Left kidney (tissue), 2 donors: Measurements from ENCODE around the gene TTLL10. TPM values are rescaled to one million over a fixed set of nuclear protein-coding genes. Genes with fewer than 3 reads are reported as not detected.

Source experiments
- DNase-seq: peaks from one replicate; pipeline ENCODE4 v3.0.0-alpha.2; 2013
- polyA plus RNA-seq: library from polyadenylated mRNA; unstranded; fragments of 120-200 nt; gene quantifications from one replicate; pipeline ENCODE4 v1.2.1, GENCODE V29; 2013; ENCODE audit not compliant: insufficient read length

Gene TTLL10
- polyA plus RNA-seq, 1 donor, result 0.98 TPM

GRCh38 chr1:1206376-1206965 is 32.8 kb downstream of the TTLL10 start, which contains the start of gene TNFRSF18:
TSS of gene TNFRSF18 (minus strand) at chr1:1206592. CDS start at chr1:1206571, 21 bp downstream.
- DNase-seq, result no peak

DNA sequence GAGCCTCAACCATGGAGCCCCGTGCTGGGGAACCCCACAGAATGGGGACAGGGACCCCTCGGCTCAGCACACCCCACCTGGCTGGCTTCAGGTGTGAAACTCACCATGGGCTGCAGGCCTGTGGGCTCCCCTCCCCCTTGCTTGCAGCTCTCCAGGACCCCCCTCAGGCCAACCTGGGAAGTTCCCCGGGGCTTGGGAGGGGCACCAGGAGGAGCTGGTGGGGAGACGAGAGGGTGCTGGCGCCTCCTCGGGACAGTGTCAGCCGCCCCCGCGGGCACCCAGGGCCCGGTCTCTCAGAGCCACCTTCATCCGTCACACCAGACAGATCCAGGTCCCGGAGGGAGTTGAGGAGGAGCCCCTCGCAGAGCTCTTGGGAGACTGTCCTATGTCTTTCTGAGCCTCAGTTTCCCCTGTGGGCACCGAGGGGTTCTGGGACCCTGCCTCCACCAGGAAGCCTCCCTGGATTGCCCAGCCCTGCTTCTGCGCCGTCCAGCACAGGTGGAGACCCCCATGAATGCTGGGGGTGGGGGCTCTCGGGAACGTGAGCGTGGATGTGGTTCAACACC is 33.4 kb downstream of the TTLL10 start:
- DNase-seq, result no peak

- DNase-seq, result no peak
Observed at GRCh38 chr1:1207571-1207892, 33.9 kb downstream of the TTLL10 start.

DNA sequence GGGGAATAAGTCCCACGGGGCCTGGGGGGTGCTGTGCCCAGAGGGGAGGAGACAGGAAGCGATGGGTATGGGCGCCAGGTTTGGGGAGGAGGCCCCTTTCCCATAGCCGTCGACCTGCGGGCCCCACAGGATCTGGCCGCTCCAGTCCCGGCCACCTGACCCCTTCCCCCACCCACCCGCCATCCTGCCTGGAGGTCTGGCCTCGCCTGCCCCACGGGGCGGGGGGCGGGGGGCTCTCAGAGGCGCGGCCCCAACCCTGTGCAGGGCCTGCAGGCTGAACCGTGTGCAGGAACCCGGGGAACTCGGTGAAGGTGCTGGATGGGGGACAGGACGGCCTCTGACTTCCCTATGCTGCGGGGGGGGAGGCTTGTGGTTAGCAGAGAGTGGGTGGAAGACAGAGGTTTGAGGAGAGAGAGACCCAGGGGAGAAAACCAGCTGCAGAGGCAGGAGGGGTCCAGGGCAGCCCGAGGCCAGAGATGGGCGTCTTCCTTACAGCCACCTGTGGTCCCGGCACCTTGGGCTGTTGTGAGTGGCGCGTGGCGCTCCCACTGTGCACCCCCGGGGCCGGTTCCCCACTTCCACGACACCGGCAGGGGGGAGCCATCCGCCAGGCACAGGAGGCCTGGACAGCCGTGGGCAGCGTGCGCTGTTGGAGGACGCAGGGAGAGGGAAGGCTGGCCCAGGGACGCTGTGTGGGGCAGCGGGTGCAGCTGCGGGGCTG is 35.2 kb downstream of the TTLL10 start:
- DNase-seq, result no peak

DNA sequence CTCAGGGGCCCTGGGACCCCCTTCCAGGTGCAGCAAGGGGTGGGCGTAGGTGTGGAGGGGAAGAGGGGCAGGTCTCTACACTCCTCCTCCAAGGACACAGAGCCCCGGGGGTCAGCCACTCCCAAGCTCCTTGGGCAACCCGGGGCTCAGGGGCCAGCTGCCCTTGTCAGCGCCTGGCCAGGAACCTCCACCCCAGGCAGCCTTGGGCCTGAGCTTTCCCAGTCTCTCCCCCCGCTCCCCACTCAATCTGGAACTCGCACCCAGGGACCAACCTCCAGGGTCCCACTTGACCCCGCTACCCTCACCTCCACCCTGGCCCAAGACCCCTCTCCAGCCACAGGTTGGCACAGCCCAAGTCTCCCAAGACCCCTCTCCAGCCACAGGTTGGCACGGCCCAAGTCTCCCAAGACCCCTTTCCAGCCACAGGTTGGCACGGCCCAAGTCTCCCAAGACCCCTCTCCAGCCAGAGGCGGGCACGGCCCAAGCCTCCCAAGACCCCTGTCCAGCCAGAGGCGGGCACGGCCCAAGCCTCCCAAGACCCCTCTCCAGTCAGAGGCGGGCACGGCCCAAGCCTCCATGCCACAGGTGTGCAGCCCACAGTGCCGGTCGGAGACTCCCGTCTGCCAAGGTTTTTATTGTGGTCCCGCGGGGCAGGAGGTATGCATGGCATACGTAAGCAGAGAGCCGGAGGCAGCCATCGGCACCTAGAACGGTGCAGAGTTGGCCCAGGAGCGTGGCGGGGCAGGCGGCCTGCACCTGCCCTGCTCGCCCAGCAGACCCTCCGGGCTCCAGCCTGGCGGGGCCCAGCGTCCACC is 37.3 kb downstream of the TTLL10 start:
- no peak for DNase-seq

- DNase-seq, result no peak
Observed at GRCh38 chr1:1211541-1212441, 38.1 kb downstream of the TTLL10 start.

- DNase-seq, result no peak
Observed at GRCh38 chr1:1212780-1213344, 39.2 kb downstream of the TTLL10 start.

DNA sequence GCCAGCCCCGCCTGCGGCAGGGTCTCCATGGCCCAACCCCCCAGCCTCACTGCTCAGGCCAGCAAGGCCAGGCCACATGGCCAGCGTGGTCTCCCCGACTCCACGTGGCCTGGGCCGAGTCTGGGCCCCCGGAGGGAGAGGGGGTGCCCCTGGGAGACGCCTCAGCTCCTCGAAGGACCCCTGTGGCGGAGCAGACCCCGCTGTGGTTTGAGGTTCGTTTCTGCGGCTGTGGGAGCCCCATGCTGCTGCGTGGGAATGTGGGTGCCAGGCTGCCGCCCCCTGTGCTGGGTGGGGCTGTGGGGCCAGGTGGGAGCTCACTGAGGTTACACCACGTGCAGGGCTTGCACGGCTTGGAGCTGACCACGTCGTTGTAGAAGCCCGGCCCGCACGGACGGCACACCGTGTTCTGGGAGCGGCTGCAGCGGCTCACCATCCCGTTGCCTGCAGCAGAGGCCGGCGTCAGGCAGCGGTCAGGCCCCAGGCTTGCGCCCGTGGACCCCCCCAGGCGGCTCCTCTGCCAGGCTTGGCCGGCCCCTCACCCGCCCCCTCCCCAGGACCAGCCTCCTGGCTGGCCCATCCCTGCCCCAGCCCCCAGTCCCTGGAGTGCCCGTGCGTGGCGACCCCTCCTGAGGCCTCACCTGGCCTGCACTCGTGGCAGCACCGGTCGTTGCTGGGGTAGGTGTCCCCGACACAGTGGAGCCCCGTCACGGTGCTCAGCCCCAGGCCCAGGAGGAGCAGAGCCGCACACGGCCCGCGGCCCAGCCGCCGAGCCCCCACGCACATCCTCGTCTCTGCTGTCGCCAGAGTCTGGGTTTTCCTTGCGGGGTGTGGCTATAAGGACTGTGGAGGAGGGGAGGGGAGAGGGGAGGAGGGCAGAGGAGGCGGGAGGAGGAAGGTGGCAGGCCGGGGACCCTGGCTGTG is 39.9 kb downstream of the TTLL10 start, which contains the start of gene TNFRSF4:
Gene TNFRSF4 (minus strand): TSS at position 809 of the 921 bp plus-strand sequence. CDS start 26 bp downstream, at position 783.
- DNase-seq, result no peak

GRCh38 chr1:1215080-1215676 is 41.5 kb downstream of the TTLL10 start:
- DNase-seq, result no peak

- DNase-seq, result no peak
Observed at GRCh38 chr1:1215881-1216605, 42.4 kb downstream of the TTLL10 start.

DNA sequence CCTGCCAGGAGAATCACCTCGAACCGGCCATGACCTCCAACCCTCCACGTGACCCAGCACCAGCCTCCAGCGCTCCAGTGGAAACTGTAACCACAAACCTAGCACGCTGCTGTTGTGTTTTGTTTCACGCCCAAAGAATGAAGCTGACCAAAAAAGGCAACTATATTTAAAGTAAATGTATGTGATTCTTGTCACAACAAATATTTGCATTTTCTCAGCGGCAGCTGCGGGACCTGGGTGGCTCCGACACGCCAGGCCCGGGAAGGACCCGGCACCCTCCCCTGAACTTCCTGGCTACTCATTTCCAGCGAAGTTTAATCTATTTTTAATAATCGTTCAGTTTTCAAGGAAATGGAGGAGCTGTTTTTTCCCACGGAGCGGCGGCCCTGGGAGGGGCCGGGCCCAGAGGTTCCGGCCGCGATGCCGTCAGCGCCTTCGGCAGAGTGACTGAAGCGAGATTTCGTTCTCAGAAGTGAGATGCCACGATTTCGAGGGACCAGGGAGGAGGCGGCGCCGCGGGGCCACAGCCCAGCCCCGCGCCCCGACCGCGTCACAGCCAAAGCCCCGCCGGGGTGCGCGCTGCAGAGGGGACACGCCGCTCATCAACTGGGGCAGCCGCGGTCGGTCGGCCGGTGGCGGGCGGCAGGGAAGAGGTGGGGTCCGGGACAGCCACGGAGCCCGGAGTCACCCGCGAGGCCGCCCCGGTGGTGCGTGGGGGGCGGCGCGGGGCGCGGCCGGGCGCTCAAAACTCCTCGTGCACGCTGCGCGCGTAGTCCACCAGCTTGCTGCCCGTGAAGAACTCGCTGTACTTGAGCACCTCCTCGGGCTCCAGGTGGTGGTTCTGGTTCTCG is 43.3 kb downstream of the TTLL10 start:
- DNase-seq, result no peak

DNA sequence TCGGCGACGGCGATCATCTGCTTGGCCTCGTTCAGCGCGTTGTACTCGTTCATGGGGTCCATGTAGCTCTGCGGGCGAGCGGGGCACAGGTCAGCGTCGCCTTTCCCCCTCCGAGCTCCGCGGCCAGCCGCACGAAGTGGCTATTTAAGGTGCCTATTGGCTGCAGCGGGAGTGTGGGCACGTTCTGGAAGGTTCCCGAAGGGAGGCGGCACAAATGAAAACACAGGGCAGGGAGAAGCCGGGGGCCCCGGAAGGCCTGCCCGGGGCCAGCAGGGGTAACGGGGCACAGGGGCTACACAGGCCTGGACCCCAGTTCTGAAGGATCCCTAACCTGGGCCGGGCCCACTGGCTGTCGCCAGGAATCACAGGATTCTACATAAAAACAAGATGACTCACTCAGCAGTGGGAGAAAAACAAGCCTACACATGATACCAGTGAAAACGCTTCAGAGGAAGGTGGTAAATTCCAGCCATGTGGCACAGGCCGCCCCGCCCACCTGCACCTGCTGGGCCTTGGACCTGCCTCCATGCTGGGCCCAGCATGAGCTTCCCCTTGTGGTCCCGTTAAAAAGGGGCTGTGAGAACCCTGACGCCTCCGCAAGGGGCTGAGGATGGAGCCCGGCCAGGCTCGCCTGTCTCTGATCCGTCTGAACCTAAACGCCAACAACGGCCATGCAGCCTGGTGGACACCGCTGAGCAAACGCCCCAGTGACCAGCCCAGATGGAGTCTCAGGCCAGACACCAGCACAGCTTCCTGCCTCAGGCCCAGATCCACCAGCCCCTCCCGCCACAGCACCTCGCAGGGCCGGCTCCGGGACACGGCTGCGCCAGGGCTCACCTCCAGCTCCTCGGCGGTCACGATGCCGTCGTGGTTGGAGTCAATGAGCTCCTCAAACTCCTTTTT is 44.2 kb downstream of the TTLL10 start:
- no peak for DNase-seq

DNA sequence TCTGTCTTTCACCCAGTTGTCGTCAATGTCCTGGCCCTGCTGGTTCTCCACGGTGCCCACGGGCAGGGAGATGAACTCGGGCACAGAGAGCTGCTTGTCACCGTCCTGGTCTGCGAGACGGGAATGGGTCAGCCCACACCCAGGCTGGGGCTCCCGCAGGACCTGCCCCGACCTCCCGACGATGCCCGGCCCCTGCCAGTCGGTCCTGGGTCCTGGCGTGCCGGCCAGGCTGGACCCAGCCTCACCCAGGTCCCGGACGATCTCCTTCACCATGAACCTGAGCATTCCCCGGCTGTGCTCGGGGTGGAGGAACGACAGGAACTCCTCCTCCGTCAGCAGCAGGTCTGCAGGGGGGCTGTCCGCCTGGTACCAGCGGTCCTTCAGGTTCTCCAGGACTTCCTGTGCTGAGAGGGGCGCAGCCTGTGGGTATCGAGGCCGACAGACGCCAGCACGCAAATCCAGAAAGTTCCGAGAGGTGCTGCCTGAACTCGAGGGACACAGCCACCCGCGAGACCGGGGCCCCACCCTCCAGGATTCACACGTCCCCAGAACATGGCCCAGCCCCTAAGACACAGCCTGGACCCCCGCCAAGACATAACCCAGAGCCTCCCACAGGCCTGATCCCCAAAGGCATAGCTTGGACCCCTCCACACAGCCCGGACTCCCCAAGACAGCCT is 45.0 kb downstream of the TTLL10 start:
- DNase-seq, result no peak

GRCh38 chr1:1219341-1219740 is 45.7 kb downstream of the TTLL10 start:
- no peak for DNase-seq

- DNase-seq, result no peak
Observed at GRCh38 chr1:1220197-1220596, 46.5 kb downstream of the TTLL10 start.

DNA sequence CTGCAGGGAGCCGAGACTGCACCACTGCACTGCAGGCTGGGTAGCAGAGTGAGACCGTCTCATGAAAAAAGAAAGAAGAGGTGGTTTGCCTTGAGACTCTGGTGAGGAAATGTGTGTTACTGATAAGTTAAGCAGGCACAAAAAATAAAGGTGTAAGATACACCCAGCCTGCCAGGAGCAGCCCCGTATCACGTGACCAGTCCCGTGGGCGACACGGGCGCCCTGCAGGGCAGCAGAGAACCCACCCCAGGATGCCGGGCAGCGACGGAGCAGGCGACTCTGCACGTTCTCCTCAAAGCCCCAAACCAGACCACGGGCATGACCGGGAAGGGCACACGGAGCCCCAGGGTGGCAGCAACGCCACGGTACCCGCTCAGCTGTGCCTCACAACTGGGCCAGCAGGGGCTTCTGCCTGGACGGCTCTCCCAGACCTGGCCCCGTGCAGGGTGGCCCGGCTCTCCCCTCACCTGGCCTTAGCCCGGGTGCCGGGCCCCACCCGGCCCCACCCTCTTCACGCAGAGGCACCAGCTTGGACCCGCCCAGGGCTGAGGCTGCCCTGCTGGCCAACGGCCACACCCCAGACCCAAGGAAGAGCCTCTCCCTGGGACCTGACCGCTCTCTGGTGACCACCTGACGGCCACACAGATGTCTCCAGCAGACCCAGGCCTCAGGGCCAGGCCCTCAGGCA is 48.4 kb downstream of the TTLL10 start:
- no peak for DNase-seq
